Uterus (tissue), 4 donors: Measurements from ENCODE around the gene PDGFRB. TPM values are rescaled to one million over a fixed set of nuclear protein-coding genes. Genes with fewer than 3 reads are reported as not detected.

Experiments
- DNase-seq, 2 donors: peaks; one replicate each; pipeline ENCODE4 v3.0.0-alpha.2; 2019 to 2020
- H3K27ac ChIP-seq, 2 donors: fragments of 200-600 bp; sonication (generic); 1 replicate in 1 of 2; 2 replicates in 1 of 2; pipeline ENCODE4 v1.5.1; 2016 to 2018
- H3K27me3 ChIP-seq, 2 donors: fragments of 200-600 bp; sonication (generic); one replicate each; pipeline ENCODE4 v1.5.1; 2018 to 2019; ENCODE audit warnings: control low read depth in 1 of 2
- H3K36me3 ChIP-seq, 2 donors: fragments of 200-600 bp; sonication (generic); one replicate each; pipeline ENCODE4 v1.5.1; 2019; ENCODE audit warnings: control low read depth in 1 of 2
- H3K4me1 ChIP-seq, 2 donors: fragments of 200-600 bp; sonication (generic); one replicate each; pipeline ENCODE4 v1.5.1; 2018 to 2019; ENCODE audit warnings: control low read depth in 1 of 2
- H3K4me3 ChIP-seq, 2 donors: fragments of 200-600 bp; sonication (generic); 1 replicate in 1 of 2; 2 replicates in 1 of 2; pipeline ENCODE4 v1.5.1; 2018 to 2019; ENCODE audit warnings: mild to moderate bottlenecking in 1 of 2
- H3K9me3 ChIP-seq, 2 donors: fragments of 200-600 bp; sonication (generic); one replicate each; pipeline ENCODE4 v1.5.1; 2019; ENCODE audit warnings: control low read depth in 1 of 2
- POLR2A ChIP-seq, 2 donors: fragments of 450-650 bp; IDR thresholded peaks; one replicate each; pipeline ENCODE4 v1.6.1; 2016; ENCODE audit warnings: antibody characterized with exemption in 2 of 2, mild to moderate bottlenecking in 1 of 2, moderate library complexity in 1 of 2
- intact Hi-C: fragments of 100-400 bp; cut with DNase I; formaldehyde crosslinking; loops from one replicate; pipeline ENCODE4 v1.15.1; 2023; ENCODE audit warnings: low total_unique reads
- total RNA-seq, 4 donors: library from RNA; depleted of rRNA in 3 of 4; stranded (reverse); fragments of >200 nt in 3 of 4; gene quantifications; one replicate each; pipeline versions ENCODE4 v1.1.0 to v1.2.4, GENCODE V29; 2014 to 2023
- TF ChIP-seq, protein P1 (sequence below), 4 experiments: fragments of 200-600 bp in 2 of 4; fragments of 450-650 bp in 2 of 4; sonication (generic) in 2 of 4; IDR thresholded peaks; one replicate each; pipeline ENCODE4 v1.5.1; 2016 to 2019; ENCODE audit warnings: antibody characterized with exemption in 4 of 4, mild to moderate bottlenecking in 2 of 4, moderate library complexity in 1 of 4
- donor health status: DM: yes; HTN: yes; CAD: no.

PDGFRB gene
- total RNA-seq, 4 donors from 2014 or later = 60.2 to 378 (median 235) TPM

DNA sequence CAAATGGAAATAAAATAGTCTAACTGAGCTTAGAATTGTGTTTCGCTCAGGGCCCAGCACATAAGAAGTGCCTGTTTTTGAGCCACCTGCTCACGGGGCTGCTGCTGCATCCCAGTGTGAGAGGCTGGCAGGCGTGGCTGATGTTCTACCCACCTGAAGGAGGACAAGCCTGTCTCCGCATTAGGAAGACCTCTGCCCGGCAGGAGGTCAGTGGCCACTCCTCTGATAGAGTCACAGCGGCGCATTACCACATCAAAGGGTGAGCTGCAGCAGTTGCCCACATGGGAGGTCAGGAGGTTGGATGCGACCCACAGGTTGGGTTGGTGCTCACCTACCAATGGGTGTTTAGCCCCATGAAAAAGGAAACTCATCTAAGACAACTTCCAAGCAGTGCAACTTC, 30.5 kb upstream of the PDGFRB start:
- Histone ChIP-seq H3K36me3 (no peaks in the 10 kb centered on the region), H3K27ac (no peak overlapping the region), H3K9me3 (no peaks in the 10 kb centered on the region), H3K4me1 (peaks cover 0 to 10% of the 10 kb centered on the region in 2 donors), H3K4me3 (no peak overlapping the region), H3K27me3 (peaks cover 0 to 14% of the 10 kb centered on the region in 2 donors)
- DNase-seq = no peak
- intact Hi-C loops = no loop called here
- no peak for TF ChIP-seq POLR2A (IDR thresholded peaks at IDR 0.05)
- TF ChIP-seq, protein P1, sequence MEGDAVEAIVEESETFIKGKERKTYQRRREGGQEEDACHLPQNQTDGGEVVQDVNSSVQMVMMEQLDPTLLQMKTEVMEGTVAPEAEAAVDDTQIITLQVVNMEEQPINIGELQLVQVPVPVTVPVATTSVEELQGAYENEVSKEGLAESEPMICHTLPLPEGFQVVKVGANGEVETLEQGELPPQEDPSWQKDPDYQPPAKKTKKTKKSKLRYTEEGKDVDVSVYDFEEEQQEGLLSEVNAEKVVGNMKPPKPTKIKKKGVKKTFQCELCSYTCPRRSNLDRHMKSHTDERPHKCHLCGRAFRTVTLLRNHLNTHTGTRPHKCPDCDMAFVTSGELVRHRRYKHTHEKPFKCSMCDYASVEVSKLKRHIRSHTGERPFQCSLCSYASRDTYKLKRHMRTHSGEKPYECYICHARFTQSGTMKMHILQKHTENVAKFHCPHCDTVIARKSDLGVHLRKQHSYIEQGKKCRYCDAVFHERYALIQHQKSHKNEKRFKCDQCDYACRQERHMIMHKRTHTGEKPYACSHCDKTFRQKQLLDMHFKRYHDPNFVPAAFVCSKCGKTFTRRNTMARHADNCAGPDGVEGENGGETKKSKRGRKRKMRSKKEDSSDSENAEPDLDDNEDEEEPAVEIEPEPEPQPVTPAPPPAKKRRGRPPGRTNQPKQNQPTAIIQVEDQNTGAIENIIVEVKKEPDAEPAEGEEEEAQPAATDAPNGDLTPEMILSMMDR (IDR thresholded peaks at IDR 0.05) = no peak

DNA sequence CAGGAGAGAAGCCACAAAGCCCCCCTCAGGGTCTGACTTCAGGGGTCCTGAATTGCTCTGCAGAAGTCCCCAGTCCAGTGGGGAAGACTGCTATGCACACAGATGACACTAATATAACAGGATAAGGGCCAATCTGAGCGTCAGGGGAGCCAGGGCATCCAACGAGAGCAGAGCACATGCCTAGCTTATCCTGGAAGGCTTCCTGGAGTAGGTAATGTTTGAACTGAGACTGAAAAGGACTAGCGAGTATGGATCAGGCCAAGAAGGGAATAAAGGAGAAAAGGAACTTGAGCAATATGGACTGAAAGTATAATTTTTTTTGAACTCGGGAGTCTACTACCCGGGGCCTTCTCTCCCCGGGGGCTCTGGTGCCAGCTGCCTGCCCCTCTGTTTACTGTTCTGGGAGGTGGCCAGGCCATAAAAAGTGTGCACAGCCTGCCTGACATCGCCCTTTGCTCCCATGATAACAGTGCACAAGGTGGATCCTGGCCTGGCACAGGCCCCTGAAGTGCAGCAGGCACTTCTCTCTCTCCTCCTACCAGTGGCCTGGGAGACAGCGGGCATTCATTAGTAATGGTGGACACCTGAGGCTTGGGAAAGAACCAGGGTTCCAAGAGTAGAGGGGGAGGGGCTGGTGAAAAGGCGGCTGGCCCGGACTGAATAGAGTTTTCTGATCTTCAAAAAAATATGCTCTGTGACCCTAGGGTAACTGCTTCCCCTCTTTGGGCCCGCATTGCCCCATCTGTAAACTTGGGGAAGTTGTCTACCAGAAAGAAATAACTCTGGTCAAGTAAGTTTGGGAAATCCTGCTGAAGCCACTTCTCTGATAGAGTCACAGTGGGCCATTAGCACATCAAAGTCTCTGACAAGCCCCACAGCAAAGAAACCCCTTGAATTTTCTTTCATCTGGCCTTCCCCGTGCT, 29.6 kb upstream of the PDGFRB start:
- H3K9me3 ChIP-seq = no peaks in the 10 kb centered on the region
- H3K27me3 ChIP-seq = peaks cover 0 to 11% of the 10 kb centered on the region in 2 donors
- DNase-seq = no peak
- H3K4me1 ChIP-seq = peaks cover 0 to 13% of the 10 kb centered on the region in 2 donors
- TF ChIP-seq POLR2A (IDR thresholded peaks at IDR 0.05) = no peak
- TF ChIP-seq, protein P1 (IDR thresholded peaks at IDR 0.05) = no peak
- H3K27ac ChIP-seq = no peak overlapping the region
- H3K36me3 ChIP-seq = no peaks in the 10 kb centered on the region
- no peak overlapping the region for H3K4me3 ChIP-seq
- intact Hi-C loops = no loop called here

DNA sequence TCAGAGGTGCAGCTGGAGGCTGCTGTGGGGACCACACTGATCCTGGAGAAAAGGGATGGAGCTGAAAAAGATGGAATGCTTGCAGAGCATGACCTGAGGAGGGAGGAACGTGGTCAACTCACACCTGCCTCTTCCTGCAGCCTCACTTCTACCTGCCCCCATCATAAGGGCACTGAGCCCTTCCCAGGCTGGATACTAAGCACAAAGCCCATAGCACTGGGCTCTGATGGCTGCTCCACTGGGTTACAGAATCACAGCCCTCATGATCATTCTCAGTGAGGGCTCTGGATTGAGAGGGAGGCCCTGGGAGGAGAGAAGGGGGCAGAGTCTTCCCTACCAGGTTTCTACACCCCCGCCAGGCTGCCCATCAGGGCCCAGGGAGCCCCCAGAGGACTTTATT, 28.4 kb upstream of the PDGFRB start:
- Histone ChIP-seq H3K27me3 (no peaks in the 10 kb centered on the region), H3K4me1 (peaks cover 0 to 9% of the 10 kb centered on the region in 2 donors), H3K36me3 (no peaks in the 10 kb centered on the region), H3K27ac (no peak overlapping the region), H3K9me3 (no peaks in the 10 kb centered on the region), H3K4me3 (no peak overlapping the region)
- TF ChIP-seq, protein P1 (IDR thresholded peaks at IDR 0.05) = no peak
- TF ChIP-seq POLR2A (IDR thresholded peaks at IDR 0.05) = no peak
- DNase-seq = no peak
- intact Hi-C loops = no loop called here

DNA sequence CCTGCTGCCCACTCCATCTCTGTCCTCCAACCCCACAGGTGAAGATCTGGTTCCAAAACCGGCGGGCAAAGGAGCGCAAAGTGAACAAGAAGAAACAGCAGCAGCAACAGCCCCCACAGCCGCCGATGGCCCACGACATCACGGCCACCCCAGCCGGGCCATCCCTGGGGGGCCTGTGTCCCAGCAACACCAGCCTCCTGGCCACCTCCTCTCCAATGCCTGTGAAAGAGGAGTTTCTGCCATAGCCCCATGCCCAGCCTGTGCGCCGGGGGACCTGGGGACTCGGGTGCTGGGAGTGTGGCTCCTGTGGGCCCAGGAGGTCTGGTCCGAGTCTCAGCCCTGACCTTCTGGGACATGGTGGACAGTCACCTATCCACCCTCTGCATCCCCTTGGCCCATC, 27.8 kb upstream of the PDGFRB start:
- Histone ChIP-seq H3K27ac (no peak overlapping the region), H3K36me3 (no peaks in the 10 kb centered on the region), H3K4me1 (peaks cover 0 to 9% of the 10 kb centered on the region in 2 donors), H3K27me3 (no peaks in the 10 kb centered on the region), H3K9me3 (no peaks in the 10 kb centered on the region), H3K4me3 (no peak overlapping the region)
- intact Hi-C loops = no loop called here
- TF ChIP-seq, protein P1 (IDR thresholded peaks at IDR 0.05) = no peak
- no peak for DNase-seq

DNA sequence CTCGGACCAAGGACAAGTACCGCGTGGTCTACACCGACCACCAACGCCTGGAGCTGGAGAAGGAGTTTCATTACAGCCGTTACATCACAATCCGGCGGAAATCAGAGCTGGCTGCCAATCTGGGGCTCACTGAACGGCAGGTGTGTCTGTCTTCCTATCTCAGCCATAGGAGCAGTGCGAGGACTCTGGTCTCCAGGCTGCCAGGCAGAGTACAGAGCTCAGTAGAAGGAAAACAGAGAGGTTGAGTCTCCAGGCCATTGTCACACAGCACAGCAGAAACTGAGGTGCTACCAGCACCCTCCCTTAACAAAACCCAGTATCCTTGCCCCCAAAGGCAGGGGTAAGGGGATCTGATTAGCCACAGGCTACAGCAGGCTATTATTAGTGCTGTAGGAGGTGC, 27.1 kb upstream of the PDGFRB start:
- peaks cover 0 to 9% of the 10 kb centered on the region in 2 donors for H3K4me1 ChIP-seq
- no peaks in the 10 kb centered on the region for H3K9me3 ChIP-seq
- H3K36me3 ChIP-seq = no peaks in the 10 kb centered on the region
- no peak overlapping the region for H3K27ac ChIP-seq
- DNase-seq = no peak
- no peaks in the 10 kb centered on the region for H3K27me3 ChIP-seq
- TF ChIP-seq, protein P1 (IDR thresholded peaks at IDR 0.05) = no peak
- no peak for TF ChIP-seq POLR2A (IDR thresholded peaks at IDR 0.05)
- intact Hi-C loops = no loop called here
- H3K4me3 ChIP-seq = no peak overlapping the region
